Endometrium (tissue), 2 donors: ENCODE results near the gene ADAMTS4.

Source experiments
- FAIRE-seq: peaks from 2 replicates; lab custom pipeline; 2012; peaks lifted over from hg19 to GRCh38; lab: Jason Lieb, UNC
- donor health status: control.
- donor health status: control.

ADAMTS4 gene

GRCh38 chr1:161196111-161196510 is 2.7 kb downstream of the ADAMTS4 start:
- FAIRE-seq, result no peak

GRCh38 chr1:161195171-161195570 is 3.7 kb downstream of the ADAMTS4 start:
- FAIRE-seq, result no peak

GRCh38 chr1:161193561-161194235 is 5.2 kb downstream of the ADAMTS4 start:
- FAIRE-seq, result no peak

GRCh38 chr1:161192476-161193465 is 6.1 kb downstream of the ADAMTS4 start:
- no peak for FAIRE-seq

- FAIRE-seq, result no peak
These were observed 6.9 kb downstream of the ADAMTS4 start for GRCh38 chr1:161191971-161192370.

- FAIRE-seq, result no peak
These were observed 7.8 kb downstream of the ADAMTS4 start for GRCh38 chr1:161190962-161191521.

- no peak for FAIRE-seq
These were observed 9.8 kb downstream of the ADAMTS4 start for GRCh38 chr1:161189036-161189435.

GRCh38 chr1:161188381-161188780 is 10.5 kb downstream of the ADAMTS4 start:
- FAIRE-seq, result no peak

- FAIRE-seq, result no peak
These were observed 11.5 kb downstream of the ADAMTS4 start for GRCh38 chr1:161187311-161187710.

- FAIRE-seq, result no peak
These were observed 13.0 kb downstream of the ADAMTS4 start for GRCh38 chr1:161185732-161186311.

GRCh38 chr1:161185282-161185682 is 13.6 kb downstream of the ADAMTS4 start:
- FAIRE-seq, result no peak

- FAIRE-seq, result no peak
These were observed 16.6 kb downstream of the ADAMTS4 start for GRCh38 chr1:161182214-161182613.

- FAIRE-seq, result no peak
These were observed 18.2 kb downstream of the ADAMTS4 start for GRCh38 chr1:161180639-161181038.

- FAIRE-seq, result no peak
These were observed 19.2 kb downstream of the ADAMTS4 start for GRCh38 chr1:161179698-161180097.

GRCh38 chr1:161177936-161178244 is 21.0 kb downstream of the ADAMTS4 start:
- FAIRE-seq, result no peak

- FAIRE-seq, result no peak
These were observed 21.5 kb downstream of the ADAMTS4 start, which contains the start of gene B4GALT3 for GRCh38 chr1:161177112-161177935. Gene B4GALT3, minus strand, starts transcription at chr1:161177507. Its CDS starts 1,447 bp downstream, at chr1:161176060.

- no peak for FAIRE-seq
These were observed 22.3 kb downstream of the ADAMTS4 start for GRCh38 chr1:161176468-161177111.

- no peak for FAIRE-seq
These were observed 22.9 kb downstream of the ADAMTS4 start for GRCh38 chr1:161175771-161176453.

GRCh38 chr1:161174911-161175310 is 23.9 kb downstream of the ADAMTS4 start:
- no peak for FAIRE-seq

- no peak for FAIRE-seq
These were observed 25.1 kb downstream of the ADAMTS4 start for GRCh38 chr1:161173711-161174110.
